Daoy (cell line): ENCODE results near the gene COX10. TPM values are rescaled to one million over a fixed set of nuclear protein-coding genes. Genes with fewer than 3 reads are reported as not detected.
A peak's percentile ranks its signal among the peaks of the same experiment; 100 is the strongest.
"Not testable (repeated sequence)": the region's sequence is repeated elsewhere in the genome, so short reads cannot be mapped to it uniquely, and the experiment has no call there.

Experiments used
- DNase-seq: peaks from one replicate; pipeline ENCODE4 v3.0.0-alpha.2; 2015; ENCODE audit warnings: low read depth
- total RNA-seq: library from RNA; depleted of rRNA; stranded (reverse); fragments of >200 nt; shearing (Covaris generic); gene quantifications from 2 replicates; pipeline ENCODE4 v1.2.3, GENCODE V29; 2014

Gene COX10
- total RNA-seq, 1 experiment from 2014 or later, result 26.9 TPM

DNA sequence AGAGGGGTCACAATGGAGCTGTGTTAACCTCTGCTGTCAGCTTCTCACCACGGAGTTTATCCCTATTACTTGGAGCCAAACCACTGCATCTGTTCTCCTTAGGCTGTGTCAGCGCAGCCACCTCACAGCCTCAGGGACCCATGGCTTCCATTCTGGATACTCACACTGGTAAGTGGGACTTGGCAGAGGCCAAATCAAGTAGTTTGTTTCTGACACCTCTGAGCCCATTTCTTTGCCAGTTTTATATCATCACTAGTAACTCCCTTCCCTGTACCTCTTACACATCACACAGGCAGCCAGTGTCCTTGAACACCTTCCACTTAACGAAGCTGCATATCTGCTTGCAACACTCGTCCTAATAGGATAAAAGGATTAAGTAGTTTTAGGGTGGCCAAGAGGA, 108.5 kb downstream of the COX10 start:
- DNase-seq, result not testable (repeated sequence)

- not testable (repeated sequence) for DNase-seq
These were observed 110.6 kb downstream of the COX10 start for GRCh38 chr17:14179951-14180350.

DNA sequence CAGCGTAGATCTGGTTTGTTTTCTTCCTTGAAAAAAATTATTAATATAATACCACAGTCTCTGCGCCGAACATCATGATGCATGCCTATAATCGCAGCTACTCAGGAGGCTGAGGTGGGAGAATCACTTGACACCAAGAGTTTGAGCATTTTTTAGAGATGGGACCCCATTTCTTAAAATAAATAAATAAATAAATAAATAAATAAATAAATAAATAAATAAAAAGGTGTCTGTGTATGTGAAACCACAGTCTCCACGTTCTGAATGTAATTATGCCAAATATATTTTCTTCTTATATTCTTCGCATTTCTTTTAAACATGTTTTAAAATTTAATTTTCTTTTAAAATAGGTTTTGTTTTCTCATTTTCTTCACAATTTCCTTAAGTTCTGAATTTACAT, 112.8 kb downstream of the COX10 start:
- not testable (repeated sequence) for DNase-seq

GRCh38 chr17:14184536-14184935, 115.2 kb downstream of the COX10 start:
- not testable (repeated sequence) for DNase-seq

- not testable (repeated sequence) for DNase-seq
These were observed 117.1 kb downstream of the COX10 start for GRCh38 chr17:14186443-14186842.

DNA sequence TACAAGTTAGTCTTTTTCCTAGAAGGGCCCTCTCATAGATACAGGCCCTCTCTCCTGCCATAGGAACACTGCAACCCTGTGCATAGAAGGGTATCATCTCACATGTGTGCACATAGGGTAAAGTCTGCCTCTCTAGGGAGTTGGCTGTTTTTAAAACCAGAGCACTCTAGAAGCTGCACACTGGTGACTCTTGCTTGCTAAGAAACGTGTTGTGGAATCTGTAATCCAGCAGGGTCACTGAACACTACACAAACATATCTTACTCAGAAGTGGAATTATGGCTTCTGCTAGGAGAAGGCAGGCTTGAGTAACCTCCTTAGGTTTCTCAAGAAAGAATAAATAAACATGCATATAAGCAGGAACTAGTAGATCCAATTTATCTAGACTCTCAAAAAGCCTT, 121.5 kb downstream of the COX10 start:
- DNase-seq, result not testable (repeated sequence)

- not testable (repeated sequence) for DNase-seq
These were observed 122.2 kb downstream of the COX10 start for GRCh38 chr17:14191469-14191868.

DNA sequence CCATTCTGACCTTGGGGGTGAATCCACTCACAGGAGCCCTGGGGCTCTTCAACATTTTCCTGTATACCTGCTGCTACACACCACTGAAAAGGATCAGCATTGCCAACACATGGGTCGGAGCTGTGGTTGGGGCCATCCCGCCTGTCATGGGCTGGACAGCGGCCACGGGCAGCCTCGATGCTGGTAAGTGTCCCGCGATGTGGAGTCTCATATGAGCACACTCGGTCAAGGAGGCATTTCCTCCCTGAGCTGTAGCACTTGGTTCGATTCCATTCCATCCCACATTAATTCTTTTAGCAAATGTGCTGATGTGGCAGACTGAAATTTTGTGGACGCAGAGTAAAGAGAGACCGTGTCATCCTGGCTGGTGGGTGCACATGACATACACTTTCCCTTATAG, 122.7 kb downstream of the COX10 start:
- not testable (repeated sequence) for DNase-seq

- not testable (repeated sequence) for DNase-seq
These were observed 123.5 kb downstream of the COX10 start for GRCh38 chr17:14192636-14193344.

DNA sequence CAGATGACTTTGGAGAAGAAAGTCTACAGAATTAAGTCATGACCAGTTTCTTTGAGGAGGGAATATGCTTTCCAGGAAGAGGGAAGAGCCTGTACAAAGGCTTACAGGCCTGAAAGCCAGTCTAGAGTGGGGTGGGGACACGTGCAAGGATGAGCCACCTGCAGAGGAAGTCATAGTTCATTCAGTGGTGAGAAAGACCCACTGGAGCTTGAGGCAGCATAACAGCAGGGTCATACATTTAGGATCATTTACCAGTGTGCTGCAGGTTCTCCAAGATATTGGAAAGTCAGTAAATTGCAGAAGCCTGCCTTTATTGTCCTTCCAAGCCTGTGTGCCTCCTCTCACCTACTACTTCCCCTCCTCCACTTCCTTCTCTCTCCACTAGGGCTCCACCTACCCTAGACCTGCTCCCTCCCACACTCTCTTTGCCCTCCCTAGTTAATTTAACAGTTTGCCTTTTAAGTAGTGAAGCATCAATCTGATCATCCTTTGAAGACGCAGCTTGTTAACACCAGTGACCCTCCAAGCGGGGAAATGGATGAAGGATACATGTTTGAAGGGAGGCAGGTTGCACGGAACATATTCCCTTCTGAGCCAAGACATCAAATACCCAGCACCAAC, 127.2 kb downstream of the COX10 start:
- DNase-seq, result no peak

GRCh38 chr17:14197057-14197456, 127.8 kb downstream of the COX10 start:
- DNase-seq, result no peak

GRCh38 chr17:14197586-14197985, 128.3 kb downstream of the COX10 start:
- no peak for DNase-seq

DNA sequence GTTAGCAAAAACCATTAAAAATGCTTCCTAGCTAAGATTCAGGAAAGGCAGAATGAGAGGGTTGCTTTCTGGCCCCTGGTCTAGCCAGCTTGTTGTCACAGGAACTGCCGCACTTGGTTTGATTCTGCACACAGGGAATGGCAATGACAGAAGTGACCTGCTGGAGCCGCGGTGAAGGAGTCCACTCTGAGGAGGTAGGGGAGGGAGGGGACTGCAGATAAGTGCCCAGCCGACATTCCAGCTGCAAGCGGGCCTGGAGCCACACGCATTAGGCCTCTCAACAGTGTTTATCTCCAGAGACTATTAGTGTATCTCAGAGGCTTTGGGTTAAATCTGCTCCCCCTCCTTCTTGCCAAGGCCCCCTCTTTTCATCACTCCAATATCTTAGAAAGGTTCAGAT, 128.7 kb downstream of the COX10 start:
- DNase-seq, result no peak

DNA sequence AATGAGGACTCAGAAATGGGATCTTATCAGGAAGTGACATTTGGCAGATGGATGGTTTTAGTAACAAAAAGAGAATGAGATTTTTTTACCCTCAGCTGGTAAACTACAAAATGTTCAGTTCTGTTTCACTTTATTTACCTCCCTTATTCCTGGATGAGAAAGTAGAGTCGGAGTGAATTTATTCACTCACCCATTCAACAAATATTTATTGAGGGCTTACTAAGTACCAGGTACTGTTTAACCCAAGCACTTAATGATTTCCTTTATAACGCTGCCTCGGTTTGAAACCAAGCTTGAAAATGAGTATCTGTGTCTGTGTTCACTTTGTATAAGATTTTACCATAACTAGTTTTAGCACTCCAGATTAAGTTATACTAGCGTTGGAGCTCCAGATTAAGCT, 129.3 kb downstream of the COX10 start:
- DNase-seq, result no peak

DNA sequence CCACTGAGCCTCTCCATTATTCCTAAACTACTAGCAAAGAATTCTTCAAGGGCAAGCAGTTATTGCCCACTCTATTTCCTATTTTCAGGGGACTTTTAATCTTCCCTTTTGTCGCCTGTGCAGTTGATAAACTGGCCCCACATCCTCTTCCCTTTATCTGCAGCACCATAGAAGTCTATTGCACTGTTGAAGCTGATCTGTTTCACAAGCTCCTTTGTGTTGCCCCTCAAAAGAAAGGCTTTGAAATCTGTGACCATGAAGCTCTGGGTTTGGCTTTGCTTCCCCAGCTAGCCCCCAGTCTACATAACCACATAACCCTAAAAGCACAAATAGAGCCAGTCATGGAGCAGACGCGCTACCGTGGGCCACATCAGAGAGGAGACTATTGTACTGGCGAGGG, 130.3 kb downstream of the COX10 start:
- no peak for DNase-seq

- no peak for DNase-seq
These were observed 131.1 kb downstream of the COX10 start for GRCh38 chr17:14200354-14200753.

- peak; percentile 26 for DNase-seq
These were observed 132.0 kb downstream of the COX10 start for GRCh38 chr17:14201021-14201987.

DNA sequence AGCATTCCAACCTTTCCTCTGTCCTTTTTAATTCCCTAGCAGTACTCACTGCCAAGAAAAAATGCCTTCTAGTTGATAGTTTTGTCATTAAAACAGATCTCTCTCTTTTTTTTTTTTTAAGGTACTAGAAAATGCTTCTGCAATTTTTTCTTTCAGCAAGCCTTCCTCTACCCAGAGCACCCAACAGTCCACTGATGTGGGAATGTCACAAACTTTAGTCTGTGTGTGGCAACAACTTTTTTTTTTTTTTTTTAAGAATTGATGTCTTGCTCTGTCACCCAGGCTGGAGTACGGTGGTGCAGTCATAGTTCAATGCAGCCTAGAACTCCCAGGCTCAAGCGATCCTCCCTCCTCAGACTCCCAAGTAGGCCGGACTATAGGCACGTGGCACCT, 132.7 kb downstream of the COX10 start:
- no peak for DNase-seq

- no peak for DNase-seq
These were observed 133.3 kb downstream of the COX10 start for GRCh38 chr17:14202388-14203166.

DNA sequence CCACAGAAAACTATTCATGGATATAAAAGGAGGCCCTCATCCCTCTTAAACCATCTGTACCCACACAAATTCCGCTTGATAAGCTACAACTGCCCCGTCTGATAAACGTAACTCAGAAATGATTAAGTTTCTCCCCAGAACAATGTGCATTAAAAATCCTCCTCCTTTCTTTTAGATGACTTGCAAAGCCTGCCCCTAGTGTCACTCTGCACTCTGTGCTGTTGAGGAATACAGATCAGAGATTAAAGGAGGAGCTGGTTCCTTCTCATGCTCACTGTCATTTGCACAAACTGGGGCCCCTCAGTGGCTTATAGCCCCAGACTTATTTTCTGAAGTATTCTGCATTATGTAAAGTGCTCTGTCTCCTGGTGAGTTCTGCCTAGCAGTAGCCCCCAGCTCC, 134.1 kb downstream of the COX10 start:
- no peak for DNase-seq

- no peak for DNase-seq
These were observed 134.8 kb downstream of the COX10 start for GRCh38 chr17:14204084-14204483.

GRCh38 chr17:14204546-14204945, 135.2 kb downstream of the COX10 start:
- DNase-seq, result no peak
